ENCODE results near the gene TBC1D22A. TPM values are rescaled to one million over a fixed set of nuclear protein-coding genes. Genes with fewer than 3 reads are reported as not detected.

The TBC1D22A gene
- total RNA-seq, 1 donor from 2014 or later: 24.2 TPM

DNA sequence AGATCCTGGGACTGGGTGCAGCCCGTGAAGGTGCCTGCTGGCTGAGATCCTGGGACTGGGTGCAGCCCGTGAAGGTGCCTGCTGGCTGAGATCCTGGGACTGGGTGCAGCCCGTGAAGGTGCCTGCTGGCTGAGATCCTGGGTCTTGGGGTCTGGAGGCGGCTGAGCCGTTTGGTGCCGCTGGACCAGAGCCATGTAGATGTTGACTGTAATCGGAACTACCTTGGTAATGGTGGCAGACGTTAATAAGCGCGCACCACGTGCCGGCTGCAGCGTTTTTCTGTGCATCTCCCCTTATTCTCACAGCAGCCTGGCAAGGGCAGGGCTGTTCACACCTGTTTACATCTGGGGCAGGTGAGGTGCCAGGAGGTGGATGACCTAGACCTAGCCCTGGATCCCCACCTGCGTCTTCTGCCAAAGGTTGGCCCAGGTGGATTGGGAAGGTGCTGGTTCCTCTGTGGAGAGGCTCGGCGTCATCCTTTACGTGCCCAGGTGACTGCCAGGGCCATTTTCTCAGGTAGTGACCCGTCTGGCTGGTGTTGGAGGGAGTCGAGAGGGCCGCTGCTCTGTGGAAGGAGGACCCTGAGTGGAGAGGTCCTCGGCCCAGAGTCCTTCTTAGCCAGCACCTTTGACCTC is 382.5 kb downstream of the TBC1D22A start:
- no peak for TF ChIP-seq EZH2 (IDR thresholded peaks at IDR 0.05; ENCODE audit: insufficient read depth, low read length)
- TF ChIP-seq, protein P1, sequence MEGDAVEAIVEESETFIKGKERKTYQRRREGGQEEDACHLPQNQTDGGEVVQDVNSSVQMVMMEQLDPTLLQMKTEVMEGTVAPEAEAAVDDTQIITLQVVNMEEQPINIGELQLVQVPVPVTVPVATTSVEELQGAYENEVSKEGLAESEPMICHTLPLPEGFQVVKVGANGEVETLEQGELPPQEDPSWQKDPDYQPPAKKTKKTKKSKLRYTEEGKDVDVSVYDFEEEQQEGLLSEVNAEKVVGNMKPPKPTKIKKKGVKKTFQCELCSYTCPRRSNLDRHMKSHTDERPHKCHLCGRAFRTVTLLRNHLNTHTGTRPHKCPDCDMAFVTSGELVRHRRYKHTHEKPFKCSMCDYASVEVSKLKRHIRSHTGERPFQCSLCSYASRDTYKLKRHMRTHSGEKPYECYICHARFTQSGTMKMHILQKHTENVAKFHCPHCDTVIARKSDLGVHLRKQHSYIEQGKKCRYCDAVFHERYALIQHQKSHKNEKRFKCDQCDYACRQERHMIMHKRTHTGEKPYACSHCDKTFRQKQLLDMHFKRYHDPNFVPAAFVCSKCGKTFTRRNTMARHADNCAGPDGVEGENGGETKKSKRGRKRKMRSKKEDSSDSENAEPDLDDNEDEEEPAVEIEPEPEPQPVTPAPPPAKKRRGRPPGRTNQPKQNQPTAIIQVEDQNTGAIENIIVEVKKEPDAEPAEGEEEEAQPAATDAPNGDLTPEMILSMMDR (IDR thresholded peaks at IDR 0.05; ENCODE audit: insufficient read depth, low read depth, low read length): no peak
- Histone ChIP-seq H3K9ac (ENCODE audit: low read length) (no peak overlapping the region), H3K9me3 (ENCODE audit: insufficient read depth, low read depth, low read length) (no peaks in the 10 kb centered on the region), H4K20me1 (ENCODE audit: insufficient read depth, low read length) (no peaks in the 10 kb centered on the region), H3K4me2 (ENCODE audit: low read length) (no peak overlapping the region), H2AFZ (ENCODE audit: low read depth, low read length) (no peak overlapping the region), H3K36me3 (ENCODE audit: insufficient read depth, low read length) (no peaks in the 10 kb centered on the region), H3K27me3 (ENCODE audit: insufficient read depth, low read length) (no peaks in the 10 kb centered on the region), H3K4me3 (ENCODE audit: insufficient read depth, low read depth, low read length) (no peak overlapping the region), H3K79me2 (ENCODE audit: insufficient read depth, low read length) (no peaks in the 10 kb centered on the region), H3K27ac (ENCODE audit: low read depth, low read length) (no peak overlapping the region), H3K4me1 (ENCODE audit: insufficient read depth, low read length) (no peaks in the 10 kb centered on the region)
- Mint-ChIP-seq H3K36me3 (ENCODE audit: low read depth, unreplicated experiment) (peaks cover 5% of the 10 kb centered on the region), H3K27ac (ENCODE audit: unreplicated experiment) (no peak overlapping the region), H3K4me1 (ENCODE audit: low read depth, unreplicated experiment) (no peaks in the 10 kb centered on the region), H3K9me3 (ENCODE audit: unreplicated experiment) (no peaks in the 10 kb centered on the region), H3K27me3 (ENCODE audit: low read depth, unreplicated experiment) (no peaks in the 10 kb centered on the region), H3K4me3 (ENCODE audit: unreplicated experiment) (no peak overlapping the region)
- DNase-seq (ENCODE audit: low read depth) (no peak), FAIRE-seq (no peak)

DNA sequence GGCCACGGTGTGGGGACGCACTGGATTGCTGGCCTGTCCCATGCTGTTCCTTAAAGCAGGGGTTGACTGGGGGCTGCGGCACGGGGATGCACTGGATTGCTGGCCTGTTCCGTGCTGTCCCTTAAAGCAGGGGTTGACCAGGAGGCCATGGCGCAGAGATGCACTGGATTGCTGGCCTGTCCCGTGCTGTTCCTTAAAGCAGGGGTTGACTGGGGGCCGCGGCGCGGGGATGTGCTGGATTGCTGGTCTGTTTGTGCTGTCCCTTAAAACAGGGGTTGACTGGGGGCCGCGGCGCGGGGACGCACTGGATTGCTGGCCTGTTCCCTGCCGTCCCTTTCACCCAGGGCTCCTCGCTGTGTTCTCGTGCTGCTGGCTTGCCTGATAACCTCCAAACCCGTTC is 383.4 kb downstream of the TBC1D22A start:
- Mint-ChIP-seq H3K27ac (ENCODE audit: unreplicated experiment) (no peak overlapping the region), H3K4me3 (ENCODE audit: unreplicated experiment) (no peak overlapping the region), H3K4me1 (ENCODE audit: low read depth, unreplicated experiment) (peaks cover 1% of the 10 kb centered on the region), H3K27me3 (ENCODE audit: low read depth, unreplicated experiment) (no peaks in the 10 kb centered on the region), H3K36me3 (ENCODE audit: low read depth, unreplicated experiment) (peaks cover 4% of the 10 kb centered on the region), H3K9me3 (ENCODE audit: unreplicated experiment) (no peaks in the 10 kb centered on the region)
- Histone ChIP-seq H3K9me3 (ENCODE audit: insufficient read depth, low read depth, low read length) (no peaks in the 10 kb centered on the region), H3K27ac (ENCODE audit: low read depth, low read length) (no peak overlapping the region), H3K4me2 (ENCODE audit: low read length) (no peak overlapping the region), H3K4me1 (ENCODE audit: insufficient read depth, low read length) (no peaks in the 10 kb centered on the region), H3K4me3 (ENCODE audit: insufficient read depth, low read depth, low read length) (no peak overlapping the region), H4K20me1 (ENCODE audit: insufficient read depth, low read length) (no peaks in the 10 kb centered on the region), H2AFZ (ENCODE audit: low read depth, low read length) (no peak overlapping the region), H3K9ac (ENCODE audit: low read length) (no peak overlapping the region), H3K79me2 (ENCODE audit: insufficient read depth, low read length) (no peaks in the 10 kb centered on the region), H3K36me3 (ENCODE audit: insufficient read depth, low read length) (no peaks in the 10 kb centered on the region), H3K27me3 (ENCODE audit: insufficient read depth, low read length) (no peaks in the 10 kb centered on the region)
- no peak for FAIRE-seq
- no peak for TF ChIP-seq EZH2 (IDR thresholded peaks at IDR 0.05; ENCODE audit: insufficient read depth, low read length)
- TF ChIP-seq, protein P1 (IDR thresholded peaks at IDR 0.05; ENCODE audit: insufficient read depth, low read depth, low read length): no peak
- DNase-seq (ENCODE audit: low read depth): no peak

DNA sequence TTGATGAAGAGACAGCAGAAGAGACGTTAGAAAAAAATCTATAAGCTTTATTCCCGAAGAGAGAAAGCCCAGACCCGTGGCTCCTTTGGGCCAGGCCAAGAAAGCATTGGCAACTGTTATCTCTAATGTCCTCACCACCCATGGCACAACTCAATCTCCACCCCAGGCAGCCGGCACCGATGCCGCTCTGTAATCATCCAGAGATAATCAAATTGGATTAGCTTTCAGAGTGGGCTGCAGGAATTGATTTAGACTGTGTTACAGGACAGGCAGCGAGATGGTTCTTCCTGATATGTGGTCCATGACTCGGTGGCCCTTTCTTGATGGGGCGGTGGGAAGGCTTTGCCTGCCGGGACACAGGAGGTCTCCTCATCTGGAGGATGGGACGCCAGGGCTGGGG is 383.9 kb downstream of the TBC1D22A start:
- no peaks in the 10 kb centered on the region for H3K36me3 ChIP-seq (ENCODE audit: insufficient read depth, low read length)
- H3K27ac Mint-ChIP-seq (ENCODE audit: unreplicated experiment): no peak overlapping the region
- peaks cover 6% of the 10 kb centered on the region for H3K4me1 Mint-ChIP-seq (ENCODE audit: low read depth, unreplicated experiment)
- H2AFZ ChIP-seq (ENCODE audit: low read depth, low read length): no peak overlapping the region
- H3K79me2 ChIP-seq (ENCODE audit: insufficient read depth, low read length): no peaks in the 10 kb centered on the region
- H3K4me3 Mint-ChIP-seq (ENCODE audit: unreplicated experiment): no peak overlapping the region
- H3K9me3 ChIP-seq (ENCODE audit: insufficient read depth, low read depth, low read length): no peaks in the 10 kb centered on the region
- no peaks in the 10 kb centered on the region for H3K27me3 ChIP-seq (ENCODE audit: insufficient read depth, low read length)
- no peak overlapping the region for H3K4me3 ChIP-seq (ENCODE audit: insufficient read depth, low read depth, low read length)
- H3K4me1 ChIP-seq (ENCODE audit: insufficient read depth, low read length): peaks cover 4% of the 10 kb centered on the region
- H3K27me3 Mint-ChIP-seq (ENCODE audit: low read depth, unreplicated experiment): no peaks in the 10 kb centered on the region
- H3K9me3 Mint-ChIP-seq (ENCODE audit: unreplicated experiment): no peaks in the 10 kb centered on the region
- H3K36me3 Mint-ChIP-seq (ENCODE audit: low read depth, unreplicated experiment): peaks cover 3% of the 10 kb centered on the region
- no peaks in the 10 kb centered on the region for H4K20me1 ChIP-seq (ENCODE audit: insufficient read depth, low read length)
- TF ChIP-seq, protein P1 (IDR thresholded peaks at IDR 0.05; ENCODE audit: insufficient read depth, low read depth, low read length): no peak
- TF ChIP-seq EZH2 (IDR thresholded peaks at IDR 0.05; ENCODE audit: insufficient read depth, low read length): no peak
- H3K4me2 ChIP-seq (ENCODE audit: low read length): no peak overlapping the region
- H3K27ac ChIP-seq (ENCODE audit: low read depth, low read length): no peak overlapping the region
- DNase-seq (ENCODE audit: low read depth): no peak
- H3K9ac ChIP-seq (ENCODE audit: low read length): no peak overlapping the region
- FAIRE-seq: no peak

Data from astrocyte (in vitro differentiated cells and primary cell).